ENCODE measurements around the gene USP47.

Gene USP47

GRCh38 chr11:11960687-11961086, 118.9 kb downstream of the USP47 start:
- Mint-ChIP-seq H3K9me3 (no peaks in the 10 kb centered on the region), H3K36me3 (peaks cover 5% of the 10 kb centered on the region), H3K27me3 (no peaks in the 10 kb centered on the region), H3K4me1 (peaks cover 30% of the 10 kb centered on the region), H3K27ac (peak overlapping the region; percentile 42), H3K4me3 (no peak overlapping the region)

GRCh38 chr11:11961399-11962028, 119.7 kb downstream of the USP47 start:
- Mint-ChIP-seq H3K27me3 (no peaks in the 10 kb centered on the region), H3K36me3 (no peaks in the 10 kb centered on the region), H3K4me3 (no peak overlapping the region), H3K4me1 (peaks cover 30% of the 10 kb centered on the region), H3K27ac (no peak overlapping the region), H3K9me3 (no peaks in the 10 kb centered on the region)

- Mint-ChIP-seq H3K36me3 (no peaks in the 10 kb centered on the region), H3K9me3 (no peaks in the 10 kb centered on the region), H3K4me3 (no peak overlapping the region), H3K27ac (no peak overlapping the region), H3K27me3 (no peaks in the 10 kb centered on the region), H3K4me1 (peaks cover 30% of the 10 kb centered on the region)
Measured at GRCh38 chr11:11963067-11963466, 121.3 kb downstream of the USP47 start.

GRCh38 chr11:11963842-11964773, 122.3 kb downstream of the USP47 start:
- H3K4me1 Mint-ChIP-seq = peaks cover 30% of the 10 kb centered on the region
- H3K27me3 Mint-ChIP-seq = no peaks in the 10 kb centered on the region
- H3K4me3 Mint-ChIP-seq = no peak overlapping the region
- no peak overlapping the region for H3K27ac Mint-ChIP-seq
- H3K36me3 Mint-ChIP-seq = no peaks in the 10 kb centered on the region
- H3K9me3 Mint-ChIP-seq = no peaks in the 10 kb centered on the region

GRCh38 chr11:11964774-11965150, 123.0 kb downstream of the USP47 start:
- no peak overlapping the region for H3K27ac Mint-ChIP-seq
- H3K36me3 Mint-ChIP-seq = no peaks in the 10 kb centered on the region
- peaks cover 23% of the 10 kb centered on the region for H3K4me1 Mint-ChIP-seq
- no peaks in the 10 kb centered on the region for H3K27me3 Mint-ChIP-seq
- H3K4me3 Mint-ChIP-seq = no peak overlapping the region
- no peaks in the 10 kb centered on the region for H3K9me3 Mint-ChIP-seq

GRCh38 chr11:11965192-11965591, 123.4 kb downstream of the USP47 start:
- Mint-ChIP-seq H3K9me3 (no peaks in the 10 kb centered on the region), H3K4me3 (no peak overlapping the region), H3K27ac (no peak overlapping the region), H3K27me3 (no peaks in the 10 kb centered on the region), H3K36me3 (no peaks in the 10 kb centered on the region), H3K4me1 (peaks cover 19% of the 10 kb centered on the region)

- no peaks in the 10 kb centered on the region for H3K27me3 Mint-ChIP-seq
- no peaks in the 10 kb centered on the region for H3K9me3 Mint-ChIP-seq
- no peak overlapping the region for H3K4me3 Mint-ChIP-seq
- peaks cover 13% of the 10 kb centered on the region for H3K4me1 Mint-ChIP-seq
- no peaks in the 10 kb centered on the region for H3K36me3 Mint-ChIP-seq
- H3K27ac Mint-ChIP-seq = no peak overlapping the region
Measured at GRCh38 chr11:11965656-11966353, 124.0 kb downstream of the USP47 start.

- Mint-ChIP-seq H3K4me1 (peaks cover 7% of the 10 kb centered on the region), H3K36me3 (no peaks in the 10 kb centered on the region), H3K9me3 (no peaks in the 10 kb centered on the region), H3K4me3 (no peak overlapping the region), H3K27ac (peak overlapping the region; percentile 78), H3K27me3 (no peaks in the 10 kb centered on the region)
Measured at GRCh38 chr11:11966354-11966741, 124.6 kb downstream of the USP47 start.

GRCh38 chr11:11966826-11967668, 125.3 kb downstream of the USP47 start:
- no peaks in the 10 kb centered on the region for H3K36me3 Mint-ChIP-seq
- no peaks in the 10 kb centered on the region for H3K9me3 Mint-ChIP-seq
- H3K4me3 Mint-ChIP-seq = no peak overlapping the region
- H3K27ac Mint-ChIP-seq = no peak overlapping the region
- H3K4me1 Mint-ChIP-seq = peaks cover 4% of the 10 kb centered on the region
- no peaks in the 10 kb centered on the region for H3K27me3 Mint-ChIP-seq

- Mint-ChIP-seq H3K36me3 (no peaks in the 10 kb centered on the region), H3K27me3 (no peaks in the 10 kb centered on the region), H3K9me3 (no peaks in the 10 kb centered on the region), H3K4me3 (no peak overlapping the region), H3K4me1 (no peaks in the 10 kb centered on the region), H3K27ac (no peak overlapping the region)
Measured at GRCh38 chr11:11967669-11968510, 126.1 kb downstream of the USP47 start.

GRCh38 chr11:11968511-11969280, 126.9 kb downstream of the USP47 start:
- H3K4me3 Mint-ChIP-seq = no peak overlapping the region
- no peak overlapping the region for H3K27ac Mint-ChIP-seq
- no peaks in the 10 kb centered on the region for H3K9me3 Mint-ChIP-seq
- no peaks in the 10 kb centered on the region for H3K27me3 Mint-ChIP-seq
- H3K36me3 Mint-ChIP-seq = no peaks in the 10 kb centered on the region
- no peaks in the 10 kb centered on the region for H3K4me1 Mint-ChIP-seq

- Mint-ChIP-seq H3K27ac (no peak overlapping the region), H3K4me3 (no peak overlapping the region), H3K4me1 (no peaks in the 10 kb centered on the region), H3K36me3 (no peaks in the 10 kb centered on the region), H3K9me3 (no peaks in the 10 kb centered on the region), H3K27me3 (no peaks in the 10 kb centered on the region)
Measured at GRCh38 chr11:11969380-11970215, 127.8 kb downstream of the USP47 start.

- H3K27me3 Mint-ChIP-seq = no peaks in the 10 kb centered on the region
- H3K4me1 Mint-ChIP-seq = no peaks in the 10 kb centered on the region
- H3K9me3 Mint-ChIP-seq = no peaks in the 10 kb centered on the region
- no peak overlapping the region for H3K27ac Mint-ChIP-seq
- no peak overlapping the region for H3K4me3 Mint-ChIP-seq
- no peaks in the 10 kb centered on the region for H3K36me3 Mint-ChIP-seq
Measured at GRCh38 chr11:11970556-11970955, 128.8 kb downstream of the USP47 start.
